K562 (cell line): Measurements from ENCODE around the gene FADS6. TPM values are rescaled to one million over a fixed set of nuclear protein-coding genes. Genes with fewer than 3 reads are reported as not detected.

Source experiments
- CCNT2 ChIP-seq: IDR thresholded peaks from 2 replicates; pipeline ENCODE4 v1.6.1; 2011; ENCODE audit warnings: borderline replicate concordance, low read depth, mild to moderate bottlenecking, moderate library complexity, mixed read lengths, low read length; ENCODE audit not compliant: insufficient read length; ENCODE audit errors: extremely low read depth
- ETV1 ChIP-seq: fragments of 450-650 bp; conservative IDR thresholded peaks from 2 replicates; pipeline ENCODE4 v1.6.1; 2016; ENCODE audit warnings: missing genetic modification characterization, control low read depth, low read depth, missing compliant biosample characterization
- FUS ChIP-seq: fragments of 200-400 bp; formaldehyde crosslinking; optimal IDR thresholded peaks from 2 replicates; pipeline ENCODE3; 2017; ENCODE audit warnings: low read depth, low read length
- GABPA ChIP-seq: fragments of 200-800 bp; sonication (Bioruptor generic); conservative IDR thresholded peaks from 2 replicates; pipeline ENCODE4 v1.6.1; 2016; ENCODE audit warnings: low read depth, missing genetic modification characterization, missing compliant biosample characterization
- KAT7 ChIP-seq: sonication (generic); formaldehyde crosslinking; IDR thresholded peaks from 2 replicates; pipeline ENCODE4 v1.8.0; 2022; ENCODE audit warnings: missing genetic modification reagents, mild to moderate bottlenecking, borderline replicate concordance
- MTA3 ChIP-seq: fragments of 450-650 bp; formaldehyde crosslinking; IDR thresholded peaks from 2 replicates; pipeline ENCODE4 v1.6.1; 2017; ENCODE audit warnings: mild to moderate bottlenecking, borderline replicate concordance
- MTF1 ChIP-seq: fragments of 250-450 bp; sonication (Bioruptor Pico); IDR thresholded peaks from 2 replicates; pipeline ENCODE4 v1.9.0; 2021; ENCODE audit warnings: moderate library complexity, mild to moderate bottlenecking, inconsistent platforms, borderline replicate concordance
- TAF9B ChIP-seq: fragments of 450-650 bp; IDR thresholded peaks from 2 replicates; pipeline ENCODE4 v1.6.1; 2018; ENCODE audit warnings: mild to moderate bottlenecking; ENCODE audit not compliant: partially characterized antibody
- TFAM ChIP-seq: fragments of 250-450 bp; sonication (Bioruptor Pico); conservative IDR thresholded peaks from 2 replicates; pipeline ENCODE4 v1.5.0; 2021; ENCODE audit warnings: mild to moderate bottlenecking, moderate library complexity
- TRIM28 ChIP-seq: fragments of 450-650 bp; IDR thresholded peaks from 2 replicates; pipeline ENCODE4 v1.6.1; 2017
- ZFP1 ChIP-seq: fragments of 450-650 bp; formaldehyde crosslinking; IDR thresholded peaks from 2 replicates; pipeline ENCODE4 v1.4.0; 2020; ENCODE audit warnings: mild to moderate bottlenecking, mixed read lengths
- ZNF253 ChIP-seq: fragments of 250-450 bp; sonication (Bioruptor Pico); conservative IDR thresholded peaks from 2 replicates; pipeline ENCODE4 v1.6.1; 2021; ENCODE audit warnings: mild to moderate bottlenecking
- ZNF655 ChIP-seq: fragments of 250-450 bp; sonication (Bioruptor Pico); IDR thresholded peaks from 2 replicates; pipeline ENCODE4 v1.5.0; 2021
- polyA plus RNA-seq, 8 experiments: library from polyadenylated mRNA; depleted of rRNA in 4 of 8; stranded (reverse) in 5 of 8; unstranded in 3 of 8; fragments of >200 nt; fragmentation: Nextera tagmentation in 2 of 8; fragmentation: Illumina TruSeq in 1 of 8; extraction: Ambion mirVana in 2 of 8; extraction: Trizol in 1 of 8; gene quantifications; 2 replicates each; pipeline versions ENCODE4 v1.2.1 to v1.2.3, GENCODE V29; 2011 to 2014; ENCODE audit warnings: inconsistent platforms in 1 of 8, missing spikeins in 1 of 8
- total RNA-seq, 7 experiments: library from RNA; depleted of rRNA in 6 of 7; stranded (reverse); fragments of >200 nt in 6 of 7; fragmentation: Illumina TruSeq in 2 of 7; extraction: Trizol in 2 of 7; gene quantifications; 2 replicates each; pipeline versions ENCODE4 v1.2.1 to v1.2.3, GENCODE V29; 2011 to 2021; ENCODE audit warnings: low replicate concordance in 1 of 7
- TF ChIP-seq, protein P1 (sequence below): IDR thresholded peaks from 3 replicates; pipeline ENCODE4 v1.6.1; 2011; ENCODE audit warnings: borderline replicate concordance, mild to moderate bottlenecking, moderate library complexity; ENCODE audit not compliant: insufficient read length; ENCODE audit errors: extremely low read depth
- TF ChIP-seq, protein P2 (sequence below): fragments of 450-650 bp; formaldehyde crosslinking; IDR thresholded peaks from 2 replicates; pipeline ENCODE4 v1.4.0; 2022; ENCODE audit warnings: mild to moderate bottlenecking, moderate library complexity
- TF ChIP-seq, protein P3 (sequence below): fragments of 250-450 bp; sonication (Bioruptor Pico); IDR thresholded peaks from 2 replicates; pipeline ENCODE4 v1.4.0; 2020; ENCODE audit warnings: mild to moderate bottlenecking, moderate library complexity
- TF ChIP-seq, protein P4 (sequence below): IDR thresholded peaks from 2 replicates; pipeline ENCODE4 v1.6.1; 2012; ENCODE audit warnings: low read depth, low read length, improper control_type of control experiment, borderline replicate concordance

FADS6 gene
- total and polyA plus RNA-seq, 9 of the 15 experiments (the other 6 are each of a cell fraction or from before 2014, with no cell fraction given): 0.18 to 0.22 TPM; not detected in 7

- TF ChIP-seq, protein P1, sequence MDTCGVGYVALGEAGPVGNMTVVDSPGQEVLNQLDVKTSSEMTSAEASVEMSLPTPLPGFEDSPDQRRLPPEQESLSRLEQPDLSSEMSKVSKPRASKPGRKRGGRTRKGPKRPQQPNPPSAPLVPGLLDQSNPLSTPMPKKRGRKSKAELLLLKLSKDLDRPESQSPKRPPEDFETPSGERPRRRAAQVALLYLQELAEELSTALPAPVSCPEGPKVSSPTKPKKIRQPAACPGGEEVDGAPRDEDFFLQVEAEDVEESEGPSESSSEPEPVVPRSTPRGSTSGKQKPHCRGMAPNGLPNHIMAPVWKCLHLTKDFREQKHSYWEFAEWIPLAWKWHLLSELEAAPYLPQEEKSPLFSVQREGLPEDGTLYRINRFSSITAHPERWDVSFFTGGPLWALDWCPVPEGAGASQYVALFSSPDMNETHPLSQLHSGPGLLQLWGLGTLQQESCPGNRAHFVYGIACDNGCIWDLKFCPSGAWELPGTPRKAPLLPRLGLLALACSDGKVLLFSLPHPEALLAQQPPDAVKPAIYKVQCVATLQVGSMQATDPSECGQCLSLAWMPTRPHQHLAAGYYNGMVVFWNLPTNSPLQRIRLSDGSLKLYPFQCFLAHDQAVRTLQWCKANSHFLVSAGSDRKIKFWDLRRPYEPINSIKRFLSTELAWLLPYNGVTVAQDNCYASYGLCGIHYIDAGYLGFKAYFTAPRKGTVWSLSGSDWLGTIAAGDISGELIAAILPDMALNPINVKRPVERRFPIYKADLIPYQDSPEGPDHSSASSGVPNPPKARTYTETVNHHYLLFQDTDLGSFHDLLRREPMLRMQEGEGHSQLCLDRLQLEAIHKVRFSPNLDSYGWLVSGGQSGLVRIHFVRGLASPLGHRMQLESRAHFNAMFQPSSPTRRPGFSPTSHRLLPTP: no peak
- TF ChIP-seq FUS (no peak), ZFP1 (CRISPR knock-in tag) (no peak), ZNF253 (no peak), MTA3 (no peak), MTF1 (CRISPR knock-in tag) (no peak), ZNF655 (CRISPR knock-in tag) (no peak), KAT7 (CRISPR knock-in tag) (no peak), TAF9B (peak; percentile 18), GABPA (tag) (no peak), TFAM (no peak), TRIM28 (no peak), CCNT2 (no peak), ETV1 (tag) (no peak)
- TF ChIP-seq, protein P2, sequence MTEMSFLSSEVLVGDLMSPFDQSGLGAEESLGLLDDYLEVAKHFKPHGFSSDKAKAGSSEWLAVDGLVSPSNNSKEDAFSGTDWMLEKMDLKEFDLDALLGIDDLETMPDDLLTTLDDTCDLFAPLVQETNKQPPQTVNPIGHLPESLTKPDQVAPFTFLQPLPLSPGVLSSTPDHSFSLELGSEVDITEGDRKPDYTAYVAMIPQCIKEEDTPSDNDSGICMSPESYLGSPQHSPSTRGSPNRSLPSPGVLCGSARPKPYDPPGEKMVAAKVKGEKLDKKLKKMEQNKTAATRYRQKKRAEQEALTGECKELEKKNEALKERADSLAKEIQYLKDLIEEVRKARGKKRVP (CRISPR knock-in tag): no peak
- TF ChIP-seq, protein P3, sequence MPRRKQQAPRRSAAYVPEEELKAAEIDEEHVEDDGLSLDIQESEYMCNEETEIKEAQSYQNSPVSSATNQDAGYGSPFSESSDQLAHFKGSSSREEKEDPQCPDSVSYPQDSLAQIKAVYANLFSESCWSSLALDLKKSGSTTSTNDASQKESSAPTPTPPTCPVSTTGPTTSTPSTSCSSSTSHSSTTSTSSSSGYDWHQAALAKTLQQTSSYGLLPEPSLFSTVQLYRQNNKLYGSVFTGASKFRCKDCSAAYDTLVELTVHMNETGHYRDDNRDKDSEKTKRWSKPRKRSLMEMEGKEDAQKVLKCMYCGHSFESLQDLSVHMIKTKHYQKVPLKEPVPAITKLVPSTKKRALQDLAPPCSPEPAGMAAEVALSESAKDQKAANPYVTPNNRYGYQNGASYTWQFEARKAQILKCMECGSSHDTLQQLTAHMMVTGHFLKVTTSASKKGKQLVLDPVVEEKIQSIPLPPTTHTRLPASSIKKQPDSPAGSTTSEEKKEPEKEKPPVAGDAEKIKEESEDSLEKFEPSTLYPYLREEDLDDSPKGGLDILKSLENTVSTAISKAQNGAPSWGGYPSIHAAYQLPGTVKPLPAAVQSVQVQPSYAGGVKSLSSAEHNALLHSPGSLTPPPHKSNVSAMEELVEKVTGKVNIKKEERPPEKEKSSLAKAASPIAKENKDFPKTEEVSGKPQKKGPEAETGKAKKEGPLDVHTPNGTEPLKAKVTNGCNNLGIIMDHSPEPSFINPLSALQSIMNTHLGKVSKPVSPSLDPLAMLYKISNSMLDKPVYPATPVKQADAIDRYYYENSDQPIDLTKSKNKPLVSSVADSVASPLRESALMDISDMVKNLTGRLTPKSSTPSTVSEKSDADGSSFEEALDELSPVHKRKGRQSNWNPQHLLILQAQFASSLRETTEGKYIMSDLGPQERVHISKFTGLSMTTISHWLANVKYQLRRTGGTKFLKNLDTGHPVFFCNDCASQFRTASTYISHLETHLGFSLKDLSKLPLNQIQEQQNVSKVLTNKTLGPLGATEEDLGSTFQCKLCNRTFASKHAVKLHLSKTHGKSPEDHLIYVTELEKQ (CRISPR knock-in tag): no peak
- TF ChIP-seq, protein P4, sequence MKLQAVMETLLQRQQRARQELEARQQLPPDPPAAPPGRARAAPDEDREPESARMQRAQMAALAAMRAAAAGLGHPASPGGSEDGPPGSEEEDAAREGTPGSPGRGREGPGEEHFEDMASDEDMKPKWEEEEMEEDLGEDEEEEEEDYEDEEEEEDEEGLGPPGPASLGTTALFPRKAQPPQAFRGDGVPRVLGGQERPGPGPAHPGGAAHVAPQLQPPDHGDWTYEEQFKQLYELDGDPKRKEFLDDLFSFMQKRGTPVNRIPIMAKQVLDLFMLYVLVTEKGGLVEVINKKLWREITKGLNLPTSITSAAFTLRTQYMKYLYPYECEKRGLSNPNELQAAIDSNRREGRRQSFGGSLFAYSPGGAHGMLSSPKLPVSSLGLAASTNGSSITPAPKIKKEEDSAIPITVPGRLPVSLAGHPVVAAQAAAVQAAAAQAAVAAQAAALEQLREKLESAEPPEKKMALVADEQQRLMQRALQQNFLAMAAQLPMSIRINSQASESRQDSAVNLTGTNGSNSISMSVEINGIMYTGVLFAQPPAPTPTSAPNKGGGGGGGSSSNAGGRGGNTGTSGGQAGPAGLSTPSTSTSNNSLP: no peak
Observed at GRCh38 chr17:74873874-74874614, 19.4 kb downstream of the FADS6 start (continued).
